ENCODE data around the gene KANSL1.

The KANSL1 gene

GRCh38 chr17:46150216-46150963 lies 42.8 kb downstream of the KANSL1 start:
- peak overlapping the region; percentile 7; the same call in 1 of the 2 replicates for H3K4me3 ChIP-seq (ENCODE audit: low read length)
- H3K4me1 ChIP-seq (ENCODE audit: control insufficient read depth, low read length) = peaks cover 97% of the 10 kb centered on the region
- H3K9me3 ChIP-seq (ENCODE audit: control insufficient read depth, insufficient read depth, low read length) = no peaks in the 10 kb centered on the region
- peaks cover 57% of the 10 kb centered on the region for H3F3A ChIP-seq (ENCODE audit: control insufficient read depth, insufficient read depth)
- H3K9me2 ChIP-seq (replicated peaks; ENCODE audit: control insufficient read depth, low read length) = no peaks in the 10 kb centered on the region
- peak overlapping the region; percentile 57 for H3K27ac ChIP-seq (ENCODE audit: low read depth, low read length)
- no peak for TF ChIP-seq CTCF (IDR thresholded peaks at IDR 0.05; ENCODE audit: low read depth, low read length, poor library complexity, severe bottlenecking)
- TF ChIP-seq EZH2phosphoT487 (IDR thresholded peaks at IDR 0.05; ENCODE audit: borderline replicate concordance, low read length) = no peak
- H3K4me2 ChIP-seq (ENCODE audit: low read length) = peak overlapping the region; percentile 63
- H3K79me2 ChIP-seq (ENCODE audit: control insufficient read depth, low read length) = peaks cover 96% of the 10 kb centered on the region
- H3K36me3 ChIP-seq (ENCODE audit: control insufficient read depth, low read length) = peaks cover 23% of the 10 kb centered on the region
- H3K27me3 ChIP-seq (ENCODE audit: control insufficient read depth, low read length) = no peaks in the 10 kb centered on the region
- H4K20me1 ChIP-seq (ENCODE audit: control insufficient read depth, insufficient read depth, low read depth, low read length) = peaks cover 27% of the 10 kb centered on the region; the same call in 1 of the 2 replicates

DNA sequence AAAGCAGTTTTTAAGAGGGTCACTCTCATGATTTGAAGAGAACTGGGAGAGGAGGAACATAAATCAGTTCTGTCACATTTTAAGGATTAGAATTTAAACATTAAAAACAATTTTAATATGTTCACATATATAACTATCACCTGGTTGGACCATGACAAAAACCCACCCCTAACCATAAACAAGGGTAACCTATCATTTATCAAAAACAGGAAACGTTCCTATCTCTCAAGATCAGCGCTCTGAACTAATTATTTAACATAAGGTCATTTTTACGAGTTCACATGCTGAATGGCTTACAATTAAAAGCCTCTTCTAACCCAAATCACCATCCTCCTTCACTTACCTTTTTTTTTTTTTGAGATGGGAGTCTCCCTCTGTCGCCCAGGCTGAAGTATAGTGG lies 45.0 kb downstream of the KANSL1 start:
- H3K27me3 ChIP-seq (ENCODE audit: control insufficient read depth, low read length) = no peaks in the 10 kb centered on the region
- no peaks in the 10 kb centered on the region for H3K9me3 ChIP-seq (ENCODE audit: control insufficient read depth, insufficient read depth, low read length)
- H3K9me2 ChIP-seq (replicated peaks; ENCODE audit: control insufficient read depth, low read length) = no peaks in the 10 kb centered on the region
- peak overlapping the region; percentile 80 for H3K27ac ChIP-seq (ENCODE audit: low read depth, low read length)
- peaks cover 94% of the 10 kb centered on the region for H3K79me2 ChIP-seq (ENCODE audit: control insufficient read depth, low read length)
- H3K4me3 ChIP-seq (ENCODE audit: low read length) = peak overlapping the region; percentile 63
- H4K20me1 ChIP-seq (ENCODE audit: control insufficient read depth, insufficient read depth, low read depth, low read length) = peaks cover 15% of the 10 kb centered on the region
- H3F3A ChIP-seq (ENCODE audit: control insufficient read depth, insufficient read depth) = peaks cover 58% of the 10 kb centered on the region
- H3K4me1 ChIP-seq (ENCODE audit: control insufficient read depth, low read length) = peaks cover 94% of the 10 kb centered on the region
- TF ChIP-seq EZH2phosphoT487 (IDR thresholded peaks at IDR 0.05; ENCODE audit: borderline replicate concordance, low read length) = no peak
- TF ChIP-seq CTCF (IDR thresholded peaks at IDR 0.05; ENCODE audit: low read depth, low read length, poor library complexity, severe bottlenecking) = no peak
- H3K36me3 ChIP-seq (ENCODE audit: control insufficient read depth, low read length) = peaks cover 20% of the 10 kb centered on the region
- H3K4me2 ChIP-seq (ENCODE audit: low read length) = peak overlapping the region; percentile 85

GRCh38 chr17:46147296-46147695 lies 45.9 kb downstream of the KANSL1 start:
- H3K9me2 ChIP-seq (replicated peaks; ENCODE audit: control insufficient read depth, low read length) = no peaks in the 10 kb centered on the region
- H3K9me3 ChIP-seq (ENCODE audit: control insufficient read depth, insufficient read depth, low read length) = no peaks in the 10 kb centered on the region
- no peak for TF ChIP-seq EZH2phosphoT487 (IDR thresholded peaks at IDR 0.05; ENCODE audit: borderline replicate concordance, low read length)
- peaks cover 94% of the 10 kb centered on the region for H3K4me1 ChIP-seq (ENCODE audit: control insufficient read depth, low read length)
- peak overlapping the region; percentile 80 for H3K27ac ChIP-seq (ENCODE audit: low read depth, low read length)
- peaks cover 94% of the 10 kb centered on the region for H3K79me2 ChIP-seq (ENCODE audit: control insufficient read depth, low read length)
- peaks cover 16% of the 10 kb centered on the region for H3K36me3 ChIP-seq (ENCODE audit: control insufficient read depth, low read length)
- no peaks in the 10 kb centered on the region for H3K27me3 ChIP-seq (ENCODE audit: control insufficient read depth, low read length)
- peak overlapping the region; percentile 63 for H3K4me3 ChIP-seq (ENCODE audit: low read length)
- H3K4me2 ChIP-seq (ENCODE audit: low read length) = peak overlapping the region; percentile 85
- H3F3A ChIP-seq (ENCODE audit: control insufficient read depth, insufficient read depth) = peaks cover 57% of the 10 kb centered on the region
- peaks cover 13% of the 10 kb centered on the region for H4K20me1 ChIP-seq (ENCODE audit: control insufficient read depth, insufficient read depth, low read depth, low read length)

GRCh38 chr17:46144246-46144645 lies 49.0 kb downstream of the KANSL1 start:
- H3K79me2 ChIP-seq (ENCODE audit: control insufficient read depth, low read length) = peaks cover 94% of the 10 kb centered on the region
- no peaks in the 10 kb centered on the region for H3K9me2 ChIP-seq (replicated peaks; ENCODE audit: control insufficient read depth, low read length)
- peaks cover 20% of the 10 kb centered on the region for H4K20me1 ChIP-seq (ENCODE audit: control insufficient read depth, insufficient read depth, low read depth, low read length)
- no peaks in the 10 kb centered on the region for H3K9me3 ChIP-seq (ENCODE audit: control insufficient read depth, insufficient read depth, low read length)
- peak overlapping the region; percentile 60 for H3K4me3 ChIP-seq (ENCODE audit: low read length)
- no peaks in the 10 kb centered on the region for H3K27me3 ChIP-seq (ENCODE audit: control insufficient read depth, low read length)
- H3K27ac ChIP-seq (ENCODE audit: low read depth, low read length) = peak overlapping the region; percentile 80
- H3F3A ChIP-seq (ENCODE audit: control insufficient read depth, insufficient read depth) = peaks cover 71% of the 10 kb centered on the region
- peaks cover 5% of the 10 kb centered on the region; the same call in 1 of the 2 replicates for H3K36me3 ChIP-seq (ENCODE audit: control insufficient read depth, low read length)
- H3K4me2 ChIP-seq (ENCODE audit: low read length) = peak overlapping the region; percentile 85
- TF ChIP-seq CTCF (IDR thresholded peaks at IDR 0.05; ENCODE audit: low read depth, low read length, poor library complexity, severe bottlenecking) = no peak
- TF ChIP-seq EZH2phosphoT487 (IDR thresholded peaks at IDR 0.05; ENCODE audit: borderline replicate concordance, low read length) = no peak
- peaks cover 96% of the 10 kb centered on the region for H3K4me1 ChIP-seq (ENCODE audit: control insufficient read depth, low read length)

Measured in DOHH2 (cell line).